Left lung (tissue), 10 donors: ENCODE results near the gene CSNK1A1. TPM values are rescaled to one million over a fixed set of nuclear protein-coding genes. Genes with fewer than 3 reads are reported as not detected.

ENCODE experiments used
- ATAC-seq: fragments of 200-7000 bp; cut with Tn5 transposase; one replicate; pipeline ENCODE4 v1.9.1; 2020; ENCODE audit warnings: moderate library complexity
- DNase-seq, 4 donors: peaks; one replicate each; pipeline ENCODE4 v3.0.0-alpha.2; 2013 to 2020
- H3K27ac ChIP-seq, 2 donors: fragments of 200-600 bp; sonication (generic) in 1 of 2; one replicate each; pipeline versions ENCODE4 v1.5.0 to v1.8.0; 2020 to 2021
- H3K27me3 ChIP-seq, 2 donors: fragments of 200-600 bp; sonication (generic) in 1 of 2; one replicate each; pipeline versions ENCODE4 v1.5.0 to v1.8.0; 2020 to 2021
- H3K36me3 ChIP-seq, 2 donors: fragments of 200-600 bp; sonication (generic) in 1 of 2; one replicate each; pipeline versions ENCODE4 v1.5.0 to v1.8.0; 2020 to 2021
- H3K4me1 ChIP-seq, 2 donors: fragments of 200-600 bp; one replicate each; pipeline ENCODE4 v1.8.0; 2021
- H3K4me3 ChIP-seq, 2 donors: fragments of 200-600 bp; sonication (generic) in 1 of 2; one replicate each; pipeline versions ENCODE4 v1.5.0 to v1.8.0; 2020 to 2021; ENCODE audit warnings: mild to moderate bottlenecking in 1 of 2
- H3K9me3 ChIP-seq, 2 donors: fragments of 200-600 bp; sonication (generic) in 1 of 2; one replicate each; pipeline versions ENCODE4 v1.5.0 to v1.8.0; 2020 to 2021
- intact Hi-C, 2 donors: fragments of 100-400 bp; cut with DNase I; formaldehyde crosslinking; loops; one replicate each; pipeline versions ENCODE4 v1.11.2 to v1.14.2; 2022
- polyA plus RNA-seq, 6 donors: library from polyadenylated mRNA; unstranded; fragments of 120-200 nt; gene quantifications; one replicate each; pipeline ENCODE4 v1.2.1, GENCODE V29; 2013; ENCODE audit not compliant: insufficient read length in 6 of 6
- total RNA-seq, 2 donors: library from RNA; stranded (reverse); fragmentation: NEBNext Ultra II Directional; extraction: Animal tissue kit (Norgen Biotek cat#: 25700); gene quantifications; one replicate each; pipeline ENCODE4 v1.2.1, GENCODE V29; 2021
- TF ChIP-seq, protein P1 (sequence below), 2 donors: fragments of 200-600 bp; sonication (generic) in 1 of 2; IDR thresholded peaks; one replicate each; pipeline versions ENCODE4 v1.5.0 to v1.8.0; 2021; ENCODE audit warnings: antibody characterized with exemption in 2 of 2
- donor health status: DM: no; HTN: yes; CAD: no.
- donor health status: DM: no; HTN: no; CAD: no.

The CSNK1A1 gene
- total and polyA plus RNA-seq, 8 donors: 196 to 218 (median 205) TPM

GRCh38 chr5:149588936-149589335 is 37.7 kb upstream of the CSNK1A1 start:
- no peak overlapping the region for H3K4me3 ChIP-seq
- no peak for DNase-seq
- H3K27me3 ChIP-seq: no peaks in the 10 kb centered on the region
- H3K9me3 ChIP-seq: no peaks in the 10 kb centered on the region
- no peaks in the 10 kb centered on the region for H3K36me3 ChIP-seq
- peaks cover 0 to 8% of the 10 kb centered on the region in 2 donors for H3K4me1 ChIP-seq
- no peak for ATAC-seq
- TF ChIP-seq, protein P1, sequence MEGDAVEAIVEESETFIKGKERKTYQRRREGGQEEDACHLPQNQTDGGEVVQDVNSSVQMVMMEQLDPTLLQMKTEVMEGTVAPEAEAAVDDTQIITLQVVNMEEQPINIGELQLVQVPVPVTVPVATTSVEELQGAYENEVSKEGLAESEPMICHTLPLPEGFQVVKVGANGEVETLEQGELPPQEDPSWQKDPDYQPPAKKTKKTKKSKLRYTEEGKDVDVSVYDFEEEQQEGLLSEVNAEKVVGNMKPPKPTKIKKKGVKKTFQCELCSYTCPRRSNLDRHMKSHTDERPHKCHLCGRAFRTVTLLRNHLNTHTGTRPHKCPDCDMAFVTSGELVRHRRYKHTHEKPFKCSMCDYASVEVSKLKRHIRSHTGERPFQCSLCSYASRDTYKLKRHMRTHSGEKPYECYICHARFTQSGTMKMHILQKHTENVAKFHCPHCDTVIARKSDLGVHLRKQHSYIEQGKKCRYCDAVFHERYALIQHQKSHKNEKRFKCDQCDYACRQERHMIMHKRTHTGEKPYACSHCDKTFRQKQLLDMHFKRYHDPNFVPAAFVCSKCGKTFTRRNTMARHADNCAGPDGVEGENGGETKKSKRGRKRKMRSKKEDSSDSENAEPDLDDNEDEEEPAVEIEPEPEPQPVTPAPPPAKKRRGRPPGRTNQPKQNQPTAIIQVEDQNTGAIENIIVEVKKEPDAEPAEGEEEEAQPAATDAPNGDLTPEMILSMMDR (IDR thresholded peaks at IDR 0.05): no peak
- intact Hi-C loops: no loop called here
- H3K27ac ChIP-seq: no peak overlapping the region

- ATAC-seq (no peak), DNase-seq (no peak)
- H3K4me3 ChIP-seq: no peak overlapping the region
- peaks cover 5 to 13% of the 10 kb centered on the region in 2 donors for H3K4me1 ChIP-seq
- TF ChIP-seq, protein P1 (IDR thresholded peaks at IDR 0.05): no peak
- H3K27me3 ChIP-seq: peaks cover 0 to 6% of the 10 kb centered on the region in 2 donors
- H3K9me3 ChIP-seq: no peaks in the 10 kb centered on the region
- intact Hi-C loops: no loop called here
- H3K36me3 ChIP-seq: no peaks in the 10 kb centered on the region
- no peak overlapping the region for H3K27ac ChIP-seq
Measured at GRCh38 chr5:149586708-149587318, 35.6 kb upstream of the CSNK1A1 start.

DNA sequence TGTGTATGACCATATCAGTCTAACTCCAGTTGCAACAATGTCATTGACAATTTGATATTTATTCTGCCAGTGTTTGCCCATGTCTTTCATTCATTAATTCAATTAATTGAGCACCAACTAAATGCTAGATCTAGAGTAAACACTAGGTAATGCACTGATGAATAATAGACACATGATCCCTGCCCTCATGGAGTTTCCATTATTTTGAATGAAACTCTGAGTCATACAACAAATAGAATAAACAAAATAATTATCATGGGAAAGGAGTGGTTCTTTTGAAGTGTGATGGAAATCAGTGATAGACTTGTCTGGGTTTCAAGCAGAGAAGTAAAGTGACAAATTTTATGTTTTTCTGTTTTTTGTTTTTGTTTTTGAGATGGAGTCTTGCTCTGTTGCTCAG is 34.7 kb upstream of the CSNK1A1 start:
- TF ChIP-seq, protein P1 (IDR thresholded peaks at IDR 0.05): no peak
- ATAC-seq: no peak
- Histone ChIP-seq H3K4me3 (no peak overlapping the region), H3K9me3 (no peaks in the 10 kb centered on the region), H3K36me3 (no peaks in the 10 kb centered on the region), H3K27me3 (peaks cover 0 to 15% of the 10 kb centered on the region in 2 donors), H3K4me1 (peaks cover 9 to 14% of the 10 kb centered on the region in 2 donors), H3K27ac (no peak overlapping the region)
- DNase-seq: no peak
- intact Hi-C loops: no loop called here

DNA sequence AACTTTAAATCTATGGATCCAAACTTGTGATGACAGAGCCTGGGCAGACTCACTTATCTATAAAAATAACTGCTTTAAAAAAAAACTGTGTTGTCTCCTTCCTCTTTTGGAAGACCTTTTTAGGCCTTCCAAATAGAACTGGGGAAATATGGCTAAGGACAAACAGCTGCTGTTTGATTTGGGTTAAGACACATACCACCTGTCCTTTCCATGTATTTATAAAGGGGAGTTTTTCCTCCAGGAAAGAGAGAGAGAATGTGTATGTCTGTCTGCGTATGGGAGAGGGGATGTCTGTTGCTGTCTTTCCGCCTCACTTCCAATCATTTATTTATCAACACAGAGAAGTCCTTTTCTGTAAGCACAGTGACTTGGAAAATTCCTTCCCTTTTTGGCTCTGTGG is 32.9 kb upstream of the CSNK1A1 start:
- no peak for ATAC-seq
- no peaks in the 10 kb centered on the region for H3K9me3 ChIP-seq
- peak in 1 of 4 donors; percentile 30 for DNase-seq
- H3K27me3 ChIP-seq: peaks cover 0 to 19% of the 10 kb centered on the region in 2 donors
- intact Hi-C loops: no loop called here
- H3K4me3 ChIP-seq: no peak overlapping the region
- TF ChIP-seq, protein P1 (IDR thresholded peaks at IDR 0.05): no peak
- H3K27ac ChIP-seq: peak overlapping the region; percentile 20 to 61
- H3K36me3 ChIP-seq: no peaks in the 10 kb centered on the region
- H3K4me1 ChIP-seq: peaks cover 14 to 18% of the 10 kb centered on the region in 2 donors

DNA sequence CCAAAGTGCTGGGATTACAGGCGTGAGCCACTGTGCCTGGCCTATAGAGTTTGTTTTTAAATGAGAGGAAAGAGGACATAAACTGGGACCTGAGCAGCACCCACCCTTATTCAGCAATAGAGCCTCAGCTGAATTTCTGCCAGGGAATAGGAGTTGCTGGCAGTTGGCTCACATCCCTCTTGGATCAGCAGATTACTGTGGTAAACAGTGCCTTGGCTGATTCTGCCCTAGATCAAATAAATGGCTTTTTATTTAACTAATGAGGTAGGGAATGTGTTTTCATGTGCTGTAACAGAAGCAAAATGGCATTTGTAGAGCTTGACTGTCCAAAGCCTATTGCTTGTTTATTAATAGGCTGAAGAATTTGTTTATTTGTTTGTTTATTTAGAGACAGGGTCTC is 32.2 kb upstream of the CSNK1A1 start:
- H3K27ac ChIP-seq: peak overlapping the region; percentile 20 to 61
- peaks cover 14 to 18% of the 10 kb centered on the region in 2 donors for H3K4me1 ChIP-seq
- ATAC-seq: peak; percentile 31
- TF ChIP-seq, protein P1 (IDR thresholded peaks at IDR 0.05): no peak
- no peaks in the 10 kb centered on the region for H3K36me3 ChIP-seq
- no peaks in the 10 kb centered on the region for H3K9me3 ChIP-seq
- H3K4me3 ChIP-seq: no peak overlapping the region
- intact Hi-C loops: no loop called here
- DNase-seq: no peak
- H3K27me3 ChIP-seq: peaks cover 0 to 19% of the 10 kb centered on the region in 2 donors
